ENCODE measurements around the gene C12orf42.

- no peak for TF ChIP-seq CTCF (conservative IDR thresholded peaks at IDR 0.05; ENCODE audit: low read depth, low read length)
- no peak for TF ChIP-seq USF2 (IDR thresholded peaks at IDR 0.05; ENCODE audit: low read depth, low read length)
- TF ChIP-seq ELK1 (IDR thresholded peaks at IDR 0.05; ENCODE audit: borderline replicate concordance, low read depth, low read length) = no peak
- no peak for TF ChIP-seq CEBPB (IDR thresholded peaks at IDR 0.05; ENCODE audit: low read depth, low read length)
- no peak for TF ChIP-seq MAZ (IDR thresholded peaks at IDR 0.05; ENCODE audit: borderline replicate concordance, low read depth, low read length)
- TF ChIP-seq RAD21 (IDR thresholded peaks at IDR 0.05; ENCODE audit: low read length) = no peak
- no peak for TF ChIP-seq RCOR1 (IDR thresholded peaks at IDR 0.05; ENCODE audit: insufficient replicate concordance, low read length)
- no peak for TF ChIP-seq POLR2A (IDR thresholded peaks at IDR 0.05; ENCODE audit: low read depth, low read length)
- TF ChIP-seq BHLHE40 (IDR thresholded peaks at IDR 0.05; ENCODE audit: low read depth, low read length) = no peak
- TF ChIP-seq MXI1 (IDR thresholded peaks at IDR 0.05; ENCODE audit: borderline replicate concordance, low read depth, low read length) = no peak
- TF ChIP-seq NFE2L2 (IDR thresholded peaks at IDR 0.05; ENCODE audit: low read depth, low read length) = no peak
- TF ChIP-seq MAFK (IDR thresholded peaks at IDR 0.05; ENCODE audit: low read depth, low read length) = no peak
These were observed 109.3 kb downstream of the C12orf42 start for GRCh38 chr12:103386451-103386850.

All from IMR-90 (cell line).